OCI-LY1 (cell line): ENCODE measurements around the gene ARID3B.

Experiments used
- EZH2 ChIP-seq: fragments of 200-600 bp; sonication (generic), shearing (Covaris generic); IDR thresholded peaks from 2 replicates; pipeline ENCODE4 v1.8.0; 2017; ENCODE audit warnings: borderline replicate concordance, mixed run types, mild to moderate bottlenecking, antibody characterized with exemption, low read length, moderate library complexity, mixed read lengths
- TF ChIP-seq, protein P1 (sequence below): fragments of 200-600 bp; sonication (generic), shearing (Covaris generic); IDR thresholded peaks from 2 replicates; pipeline ENCODE4 v1.5.1; 2017; ENCODE audit warnings: mild to moderate bottlenecking, antibody characterized with exemption, low read length, moderate library complexity, mixed read lengths

DNA sequence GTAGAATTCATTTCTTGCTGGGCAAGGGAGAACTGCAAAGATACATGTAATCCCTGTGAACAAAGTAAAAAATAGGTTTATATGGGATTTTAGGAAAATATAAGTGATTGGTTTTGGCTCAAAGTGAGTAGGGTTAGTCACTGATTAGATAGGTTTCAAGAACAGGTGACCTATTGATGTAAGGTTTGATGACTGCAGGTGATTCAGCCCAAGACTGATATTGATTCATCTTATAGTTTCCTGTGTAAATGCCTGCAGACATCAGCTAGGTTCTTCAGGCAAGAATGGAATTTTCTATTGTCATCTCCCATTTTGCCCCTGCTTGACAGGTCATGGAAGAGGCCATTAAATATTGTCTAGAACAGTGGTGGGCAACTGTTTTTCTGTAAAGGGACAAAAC, 23.9 kb upstream of the ARID3B start:
- TF ChIP-seq, protein P1, sequence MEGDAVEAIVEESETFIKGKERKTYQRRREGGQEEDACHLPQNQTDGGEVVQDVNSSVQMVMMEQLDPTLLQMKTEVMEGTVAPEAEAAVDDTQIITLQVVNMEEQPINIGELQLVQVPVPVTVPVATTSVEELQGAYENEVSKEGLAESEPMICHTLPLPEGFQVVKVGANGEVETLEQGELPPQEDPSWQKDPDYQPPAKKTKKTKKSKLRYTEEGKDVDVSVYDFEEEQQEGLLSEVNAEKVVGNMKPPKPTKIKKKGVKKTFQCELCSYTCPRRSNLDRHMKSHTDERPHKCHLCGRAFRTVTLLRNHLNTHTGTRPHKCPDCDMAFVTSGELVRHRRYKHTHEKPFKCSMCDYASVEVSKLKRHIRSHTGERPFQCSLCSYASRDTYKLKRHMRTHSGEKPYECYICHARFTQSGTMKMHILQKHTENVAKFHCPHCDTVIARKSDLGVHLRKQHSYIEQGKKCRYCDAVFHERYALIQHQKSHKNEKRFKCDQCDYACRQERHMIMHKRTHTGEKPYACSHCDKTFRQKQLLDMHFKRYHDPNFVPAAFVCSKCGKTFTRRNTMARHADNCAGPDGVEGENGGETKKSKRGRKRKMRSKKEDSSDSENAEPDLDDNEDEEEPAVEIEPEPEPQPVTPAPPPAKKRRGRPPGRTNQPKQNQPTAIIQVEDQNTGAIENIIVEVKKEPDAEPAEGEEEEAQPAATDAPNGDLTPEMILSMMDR = no peak
- TF ChIP-seq EZH2 = no peak
